HEK293 (cell line): ENCODE results near the gene ZSCAN5B.

ENCODE experiments used
- BCL11B ChIP-seq: fragments of 450-650 bp; formaldehyde crosslinking; IDR thresholded peaks from 2 replicates; pipeline ENCODE4 v1.5.1; 2016; ENCODE audit warnings: low read depth, missing biosample characterization, missing genetic modification characterization
- GFI1B ChIP-seq: fragments of 450-650 bp; formaldehyde crosslinking; IDR thresholded peaks from 2 replicates; pipeline ENCODE4 v1.5.1; 2016; ENCODE audit warnings: missing biosample characterization, missing genetic modification characterization
- GLI2 ChIP-seq: fragments of 450-650 bp; formaldehyde crosslinking; IDR thresholded peaks from 2 replicates; pipeline ENCODE4; 2017; ENCODE audit warnings: missing biosample characterization, missing genetic modification characterization, low read depth, borderline replicate concordance
- HOXC10 ChIP-seq: sonication (generic); formaldehyde crosslinking; IDR thresholded peaks from 2 replicates; pipeline ENCODE4 v1.8.1; 2023; ENCODE audit warnings: mild to moderate bottlenecking, missing genetic modification reagents
- KLF16 ChIP-seq: fragments of 450-650 bp; formaldehyde crosslinking; IDR thresholded peaks from 2 replicates; pipeline ENCODE4 v1.5.1; 2017; ENCODE audit warnings: missing biosample characterization, missing genetic modification characterization
- MYNN ChIP-seq: fragments of 450-650 bp; formaldehyde crosslinking; IDR thresholded peaks from 2 replicates; pipeline ENCODE4 v1.5.1; 2016; ENCODE audit warnings: missing biosample characterization, missing genetic modification characterization, borderline replicate concordance
- PRDM1 ChIP-seq: fragments of 450-650 bp; formaldehyde crosslinking; IDR thresholded peaks from 2 replicates; pipeline ENCODE4; 2016; ENCODE audit warnings: missing biosample characterization, missing genetic modification characterization
- PRDM10 ChIP-seq: fragments of 450-650 bp; formaldehyde crosslinking; IDR thresholded peaks from 2 replicates; pipeline ENCODE4 v1.5.1; 2016; ENCODE audit warnings: missing biosample characterization, missing genetic modification characterization
- REPIN1 ChIP-seq: fragments of 450-650 bp; formaldehyde crosslinking; IDR thresholded peaks from 2 replicates; pipeline ENCODE4 v1.5.1; 2017; ENCODE audit warnings: missing biosample characterization, missing genetic modification characterization, low read depth
- SALL2 ChIP-seq: fragments of 450-650 bp; formaldehyde crosslinking; IDR thresholded peaks from 2 replicates; pipeline ENCODE4 v1.5.0; 2017; ENCODE audit warnings: missing biosample characterization, mild to moderate bottlenecking, missing genetic modification characterization, borderline replicate concordance
- TCF7L2 ChIP-seq: IDR thresholded peaks from 2 replicates; pipeline ENCODE4 v1.6.1; 2011; ENCODE audit warnings: low read depth, mild to moderate bottlenecking, inconsistent platforms, low read length, moderate library complexity, borderline replicate concordance
- ZIC2 ChIP-seq: fragments of 450-650 bp; formaldehyde crosslinking; IDR thresholded peaks from 2 replicates; pipeline ENCODE4 v1.5.1; 2016; ENCODE audit warnings: missing biosample characterization, missing genetic modification characterization
- ZNF112 ChIP-seq: fragments of 450-650 bp; formaldehyde crosslinking; IDR thresholded peaks from 2 replicates; pipeline ENCODE4 v1.5.0; 2017; ENCODE audit warnings: missing biosample characterization, missing genetic modification characterization
- ZNF132 ChIP-seq: fragments of 450-650 bp; formaldehyde crosslinking; IDR thresholded peaks from 2 replicates; pipeline ENCODE4 v1.5.1; 2017; ENCODE audit warnings: missing biosample characterization, missing genetic modification characterization, borderline replicate concordance
- ZNF146 ChIP-seq: fragments of 450-650 bp; formaldehyde crosslinking; IDR thresholded peaks from 2 replicates; pipeline ENCODE4 v1.5.1; 2016; ENCODE audit warnings: missing biosample characterization, missing genetic modification characterization
- ZNF19 ChIP-seq: fragments of 450-650 bp; formaldehyde crosslinking; IDR thresholded peaks from 2 replicates; pipeline ENCODE4; 2016; ENCODE audit warnings: missing biosample characterization, missing genetic modification characterization, low read depth
- ZNF2 ChIP-seq: fragments of 450-650 bp; formaldehyde crosslinking; IDR thresholded peaks from 2 replicates; pipeline ENCODE4 v1.5.1; 2016; ENCODE audit warnings: missing biosample characterization, missing genetic modification characterization
- ZNF223 ChIP-seq: fragments of 450-650 bp; formaldehyde crosslinking; IDR thresholded peaks from 2 replicates; pipeline ENCODE4 v1.5.1; 2016; ENCODE audit warnings: missing biosample characterization, missing genetic modification characterization
- ZNF248 ChIP-seq: fragments of 450-650 bp; formaldehyde crosslinking; IDR thresholded peaks from 2 replicates; pipeline ENCODE4 v1.5.1; 2017; ENCODE audit warnings: missing biosample characterization, missing genetic modification characterization
- ZNF292 ChIP-seq: fragments of 450-650 bp; formaldehyde crosslinking; IDR thresholded peaks from 2 replicates; pipeline ENCODE4 v1.5.1; 2016; ENCODE audit warnings: low read depth, missing biosample characterization, missing genetic modification characterization, borderline replicate concordance
- ZNF302 ChIP-seq: fragments of 450-650 bp; formaldehyde crosslinking; IDR thresholded peaks from 2 replicates; pipeline ENCODE4 v1.5.1; 2016; ENCODE audit warnings: missing biosample characterization, missing genetic modification characterization, low read depth
- ZNF426 ChIP-seq: fragments of 450-650 bp; formaldehyde crosslinking; IDR thresholded peaks from 2 replicates; pipeline ENCODE4 v1.5.1; 2017; ENCODE audit warnings: missing biosample characterization, missing genetic modification characterization, mild to moderate bottlenecking, inconsistent platforms, moderate library complexity
- ZNF473 ChIP-seq: fragments of 450-650 bp; formaldehyde crosslinking; IDR thresholded peaks from 2 replicates; pipeline ENCODE4 v1.5.1; 2017; ENCODE audit warnings: missing biosample characterization, missing genetic modification characterization
- ZNF48 ChIP-seq: fragments of 450-650 bp; formaldehyde crosslinking; IDR thresholded peaks from 2 replicates; pipeline ENCODE4 v1.5.1; 2016; ENCODE audit warnings: missing biosample characterization, missing genetic modification characterization
- ZNF580 ChIP-seq: fragments of 450-650 bp; formaldehyde crosslinking; IDR thresholded peaks from 2 replicates; pipeline ENCODE4 v1.5.1; 2016; ENCODE audit warnings: missing biosample characterization, missing genetic modification characterization
- ZNF621 ChIP-seq: fragments of 450-650 bp; formaldehyde crosslinking; IDR thresholded peaks from 2 replicates; pipeline ENCODE4 v1.5.1; 2017; ENCODE audit warnings: missing biosample characterization, missing genetic modification characterization
- ZNF623 ChIP-seq: fragments of 450-650 bp; formaldehyde crosslinking; IDR thresholded peaks from 2 replicates; pipeline ENCODE4 v1.5.1; 2016; ENCODE audit warnings: missing biosample characterization, missing genetic modification characterization
- ZNF624 ChIP-seq: fragments of 450-650 bp; formaldehyde crosslinking; IDR thresholded peaks from 2 replicates; pipeline ENCODE4 v1.5.1; 2017; ENCODE audit warnings: missing biosample characterization, missing genetic modification characterization
- ZNF626 ChIP-seq: fragments of 450-650 bp; sonication (Bioruptor Pico); formaldehyde crosslinking; IDR thresholded peaks from 2 replicates; pipeline ENCODE4 v1.5.1; 2018; ENCODE audit warnings: missing biosample characterization, missing genetic modification characterization, inconsistent platforms
- ZNF629 ChIP-seq: fragments of 450-650 bp; formaldehyde crosslinking; IDR thresholded peaks from 2 replicates; pipeline ENCODE4 v1.5.1; 2017; ENCODE audit warnings: missing biosample characterization, missing genetic modification characterization
- ZNF664 ChIP-seq: fragments of 450-650 bp; formaldehyde crosslinking; IDR thresholded peaks from 2 replicates; pipeline ENCODE4 v1.5.1; 2016; ENCODE audit warnings: missing biosample characterization, missing genetic modification characterization
- ZNF670 ChIP-seq: fragments of 450-650 bp; formaldehyde crosslinking; IDR thresholded peaks from 2 replicates; pipeline ENCODE4 v1.5.1; 2016; ENCODE audit warnings: missing biosample characterization, missing genetic modification characterization, low read depth
- ZNF830 ChIP-seq: fragments of 450-650 bp; IDR thresholded peaks from 2 replicates; pipeline ENCODE4 v1.5.0; 2018; ENCODE audit warnings: missing biosample characterization, missing genetic modification characterization, low read depth, mild to moderate bottlenecking, moderate library complexity
- ZXDB ChIP-seq: fragments of 450-650 bp; formaldehyde crosslinking; IDR thresholded peaks from 2 replicates; pipeline ENCODE4 v1.5.1; 2016; ENCODE audit warnings: missing biosample characterization, missing genetic modification characterization
- TF ChIP-seq, protein P1 (sequence below): fragments of 450-650 bp; formaldehyde crosslinking; IDR thresholded peaks from 2 replicates; pipeline ENCODE4 v1.5.1; 2016; ENCODE audit warnings: missing biosample characterization, missing genetic modification characterization

The ZSCAN5B gene

DNA sequence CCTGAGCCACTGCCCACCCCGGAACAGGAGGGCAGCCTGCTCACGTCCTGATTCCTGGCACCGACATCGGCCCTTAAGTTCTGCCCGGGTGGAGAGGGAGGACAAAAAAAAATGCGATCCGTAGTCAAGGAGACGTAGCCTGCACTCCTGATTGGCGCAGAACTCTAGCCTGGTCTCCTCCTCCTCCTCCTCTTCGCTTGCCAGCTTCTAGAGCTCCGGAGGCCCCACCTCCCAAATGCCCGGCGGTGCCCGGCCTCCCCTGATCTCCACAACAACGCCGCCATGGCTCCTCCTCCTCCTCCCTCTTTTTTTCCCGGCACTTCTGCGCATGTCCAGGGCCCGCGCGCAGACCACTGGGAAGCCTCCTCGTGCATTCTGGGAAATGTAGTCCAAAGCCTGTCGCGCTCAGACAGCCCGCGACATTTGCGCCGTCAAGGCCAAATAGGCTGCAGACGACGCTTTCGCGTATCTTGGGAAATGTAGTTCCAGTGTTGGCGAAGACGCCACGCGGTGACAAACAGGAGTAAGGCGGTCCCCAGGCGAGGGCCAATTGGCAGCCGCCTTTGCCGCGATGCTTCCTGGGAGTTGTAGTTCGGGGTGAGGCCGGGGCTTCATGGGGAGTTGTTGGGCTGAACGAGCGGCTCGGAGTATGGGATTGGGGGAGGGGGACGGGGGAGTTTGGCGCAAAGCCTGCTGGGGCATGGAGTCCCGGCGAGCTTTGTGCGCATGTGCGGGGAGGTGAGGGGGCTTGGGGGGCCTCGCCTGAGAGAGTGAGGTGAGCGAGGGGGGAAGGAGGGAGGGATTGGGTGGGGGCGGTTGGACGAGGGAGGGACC, 56.8 kb downstream of the ZSCAN5B start, which contains the start of gene ZNF444 (continued):
- no peak for TF ChIP-seq ZNF664
- peak; percentile 65 for TF ChIP-seq ZNF629 (tag by site-specific recombination)
- no peak for TF ChIP-seq ZNF292 (tag by site-specific recombination)
- no peak for TF ChIP-seq ZNF302 (tag by site-specific recombination)
- no peak for TF ChIP-seq ZNF112 (tag by site-specific recombination)
- TF ChIP-seq MYNN (tag by site-specific recombination) = no peak
- TF ChIP-seq ZNF580 (tag by site-specific recombination) = no peak
- no peak for TF ChIP-seq PRDM1 (tag by site-specific recombination)
- TF ChIP-seq ZNF623 (tag by site-specific recombination) = no peak
- peak; percentile 31; the same call in 1 of the 2 replicates for TF ChIP-seq ZIC2 (tag by site-specific recombination)
- TF ChIP-seq ZNF473 (tag by site-specific recombination) = no peak
- TF ChIP-seq ZNF670 = no peak
- TF ChIP-seq GFI1B = no peak
- TF ChIP-seq TCF7L2 = no peak
- no peak for TF ChIP-seq ZNF146 (tag by site-specific recombination)
- no peak for TF ChIP-seq ZNF2 (tag by site-specific recombination)
- no peak for TF ChIP-seq HOXC10 (CRISPR knock-in tag)
- TF ChIP-seq BCL11B (tag by site-specific recombination) = no peak
- no peak for TF ChIP-seq ZNF830 (tag by site-specific recombination)
- TF ChIP-seq REPIN1 = no peak
- TF ChIP-seq ZNF48 (tag by site-specific recombination) = no peak
- TF ChIP-seq ZNF624 (tag by site-specific recombination) = no peak
- TF ChIP-seq ZNF132 (tag by site-specific recombination) = no peak
- no peak for TF ChIP-seq GLI2 (tag by site-specific recombination)
- no peak for TF ChIP-seq ZNF621 (tag by site-specific recombination)
- TF ChIP-seq ZNF248 (tag by site-specific recombination) = no peak
- TF ChIP-seq, protein P1, sequence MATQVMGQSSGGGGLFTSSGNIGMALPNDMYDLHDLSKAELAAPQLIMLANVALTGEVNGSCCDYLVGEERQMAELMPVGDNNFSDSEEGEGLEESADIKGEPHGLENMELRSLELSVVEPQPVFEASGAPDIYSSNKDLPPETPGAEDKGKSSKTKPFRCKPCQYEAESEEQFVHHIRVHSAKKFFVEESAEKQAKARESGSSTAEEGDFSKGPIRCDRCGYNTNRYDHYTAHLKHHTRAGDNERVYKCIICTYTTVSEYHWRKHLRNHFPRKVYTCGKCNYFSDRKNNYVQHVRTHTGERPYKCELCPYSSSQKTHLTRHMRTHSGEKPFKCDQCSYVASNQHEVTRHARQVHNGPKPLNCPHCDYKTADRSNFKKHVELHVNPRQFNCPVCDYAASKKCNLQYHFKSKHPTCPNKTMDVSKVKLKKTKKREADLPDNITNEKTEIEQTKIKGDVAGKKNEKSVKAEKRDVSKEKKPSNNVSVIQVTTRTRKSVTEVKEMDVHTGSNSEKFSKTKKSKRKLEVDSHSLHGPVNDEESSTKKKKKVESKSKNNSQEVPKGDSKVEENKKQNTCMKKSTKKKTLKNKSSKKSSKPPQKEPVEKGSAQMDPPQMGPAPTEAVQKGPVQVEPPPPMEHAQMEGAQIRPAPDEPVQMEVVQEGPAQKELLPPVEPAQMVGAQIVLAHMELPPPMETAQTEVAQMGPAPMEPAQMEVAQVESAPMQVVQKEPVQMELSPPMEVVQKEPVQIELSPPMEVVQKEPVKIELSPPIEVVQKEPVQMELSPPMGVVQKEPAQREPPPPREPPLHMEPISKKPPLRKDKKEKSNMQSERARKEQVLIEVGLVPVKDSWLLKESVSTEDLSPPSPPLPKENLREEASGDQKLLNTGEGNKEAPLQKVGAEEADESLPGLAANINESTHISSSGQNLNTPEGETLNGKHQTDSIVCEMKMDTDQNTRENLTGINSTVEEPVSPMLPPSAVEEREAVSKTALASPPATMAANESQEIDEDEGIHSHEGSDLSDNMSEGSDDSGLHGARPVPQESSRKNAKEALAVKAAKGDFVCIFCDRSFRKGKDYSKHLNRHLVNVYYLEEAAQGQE (tag by site-specific recombination) = no peak
- TF ChIP-seq ZNF223 (tag by site-specific recombination) = no peak
- TF ChIP-seq PRDM10 (tag by site-specific recombination) = peak; percentile 70
- no peak for TF ChIP-seq ZNF19 (tag by site-specific recombination)
- TF ChIP-seq ZXDB (tag by site-specific recombination) = peak; percentile 92
- no peak for TF ChIP-seq SALL2 (tag by site-specific recombination)
- no peak for TF ChIP-seq ZNF426 (tag by site-specific recombination)
- TF ChIP-seq ZNF626 = no peak
- no peak; the same call in 1 of the 2 replicates for TF ChIP-seq KLF16 (tag by site-specific recombination)
